Left ventricle myocardium inferior (tissue), 1 donor: ENCODE data around the gene RNF224. TPM values are rescaled to one million over a fixed set of nuclear protein-coding genes. Genes with fewer than 3 reads are reported as not detected.

Experiments used
- DNase-seq: peaks from one replicate; pipeline ENCODE4 v3.0.0-alpha.2; 2020
- H3K27ac ChIP-seq: fragments of 200-600 bp; replicated peaks from 2 replicates; pipeline ENCODE4 v1.8.0; 2021
- H3K27me3 ChIP-seq: fragments of 200-600 bp; 2 replicates; pipeline ENCODE4 v1.8.0; 2021; ENCODE audit warnings: low read depth
- H3K36me3 ChIP-seq: fragments of 200-600 bp; 2 replicates; pipeline ENCODE4 v1.8.0; 2021
- H3K4me1 ChIP-seq: fragments of 200-600 bp; 2 replicates; pipeline ENCODE4 v1.8.0; 2021
- H3K4me3 ChIP-seq: fragments of 200-600 bp; 2 replicates; pipeline ENCODE4 v1.8.0; 2021; ENCODE audit warnings: mild to moderate bottlenecking, moderate library complexity
- H3K9me3 ChIP-seq: fragments of 200-600 bp; replicated peaks from 2 replicates; pipeline ENCODE4 v1.8.0; 2021
- intact Hi-C: fragments of 100-400 bp; cut with micrococcal nuclease; formaldehyde crosslinking; loops from one replicate; pipeline ENCODE4 v1.11.0; 2022
- total RNA-seq: library from RNA; stranded (reverse); fragmentation: NEBNext Ultra II Directional; extraction: Animal tissue kit (Norgen Biotek cat#: 25700); gene quantifications from one replicate; pipeline ENCODE4 v1.2.1, GENCODE V29; 2021
- TF ChIP-seq, protein P1 (sequence below): fragments of 200-600 bp; IDR thresholded peaks from 2 replicates; pipeline ENCODE4 v1.8.0; 2021; ENCODE audit warnings: antibody characterized with exemption, mild to moderate bottlenecking, borderline replicate concordance
- donor health status: DM: no; HTN: yes; CAD: no; lungs with severe emphysema.

Gene RNF224
- total RNA-seq, 1 donor from 2014 or later, result not detected

DNA sequence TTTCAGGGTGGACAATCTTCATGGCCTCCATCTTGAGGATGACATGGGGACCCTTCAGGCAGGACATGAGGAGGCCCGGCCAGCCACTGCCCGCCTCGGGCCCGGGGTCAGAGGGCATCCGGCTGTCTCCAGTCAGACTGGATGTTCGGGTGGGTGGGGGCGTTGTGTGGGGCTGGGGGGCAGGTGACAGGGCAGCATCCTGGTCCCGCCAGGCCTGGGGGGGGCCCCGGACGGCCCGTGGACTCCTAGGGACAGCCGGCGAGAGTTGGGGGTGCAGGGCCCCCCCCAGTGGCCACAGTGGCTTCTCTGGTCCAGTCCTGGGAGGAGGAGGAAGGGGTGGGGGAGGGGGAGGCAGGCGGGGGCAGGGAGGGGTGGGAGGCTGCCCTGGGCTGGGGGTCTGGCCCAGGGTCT is 6.2 kb upstream of the RNF224 start:
- Histone ChIP-seq H3K36me3 (peaks cover 6% of the 10 kb centered on the region), H3K4me3 (peak overlapping the region; percentile 68), H3K9me3 (no peaks in the 10 kb centered on the region), H3K27ac (peak overlapping the region; percentile 84), H3K4me1 (peaks cover 60% of the 10 kb centered on the region), H3K27me3 (no peaks in the 10 kb centered on the region)
- TF ChIP-seq, protein P1, sequence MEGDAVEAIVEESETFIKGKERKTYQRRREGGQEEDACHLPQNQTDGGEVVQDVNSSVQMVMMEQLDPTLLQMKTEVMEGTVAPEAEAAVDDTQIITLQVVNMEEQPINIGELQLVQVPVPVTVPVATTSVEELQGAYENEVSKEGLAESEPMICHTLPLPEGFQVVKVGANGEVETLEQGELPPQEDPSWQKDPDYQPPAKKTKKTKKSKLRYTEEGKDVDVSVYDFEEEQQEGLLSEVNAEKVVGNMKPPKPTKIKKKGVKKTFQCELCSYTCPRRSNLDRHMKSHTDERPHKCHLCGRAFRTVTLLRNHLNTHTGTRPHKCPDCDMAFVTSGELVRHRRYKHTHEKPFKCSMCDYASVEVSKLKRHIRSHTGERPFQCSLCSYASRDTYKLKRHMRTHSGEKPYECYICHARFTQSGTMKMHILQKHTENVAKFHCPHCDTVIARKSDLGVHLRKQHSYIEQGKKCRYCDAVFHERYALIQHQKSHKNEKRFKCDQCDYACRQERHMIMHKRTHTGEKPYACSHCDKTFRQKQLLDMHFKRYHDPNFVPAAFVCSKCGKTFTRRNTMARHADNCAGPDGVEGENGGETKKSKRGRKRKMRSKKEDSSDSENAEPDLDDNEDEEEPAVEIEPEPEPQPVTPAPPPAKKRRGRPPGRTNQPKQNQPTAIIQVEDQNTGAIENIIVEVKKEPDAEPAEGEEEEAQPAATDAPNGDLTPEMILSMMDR, result no peak
- no peak for DNase-seq
- intact Hi-C loops, result no loop called here

DNA sequence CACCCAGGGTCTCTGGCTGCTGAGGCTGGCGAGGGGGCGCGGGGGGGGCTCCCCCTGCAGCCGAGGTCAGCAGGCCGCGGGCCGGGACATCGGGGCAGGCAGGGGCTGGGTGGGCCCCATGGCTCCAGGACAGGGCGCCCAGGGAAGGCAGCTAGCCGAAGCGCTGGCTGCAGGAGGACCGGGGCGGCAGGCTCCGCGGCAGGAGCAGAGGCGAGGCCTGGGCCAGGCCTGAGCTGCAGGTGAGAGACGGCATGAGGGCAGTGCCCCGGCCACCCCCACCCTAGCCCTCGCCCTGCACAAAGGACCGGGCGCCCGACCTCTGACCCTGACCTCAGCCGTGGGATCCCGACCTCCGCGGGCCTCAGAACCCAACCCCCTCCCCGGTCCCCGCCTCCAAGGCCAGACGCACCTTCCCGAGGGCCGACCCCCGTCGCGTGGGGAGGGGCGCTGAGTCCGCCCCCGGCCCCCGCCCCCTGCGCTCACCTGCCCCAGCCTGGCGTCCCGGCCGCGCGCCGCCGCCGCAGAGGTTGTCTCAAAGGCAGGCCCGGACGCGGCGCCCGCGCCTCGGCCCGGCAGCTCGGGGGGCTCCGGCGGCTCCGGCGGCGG is 5.7 kb upstream of the RNF224 start:
- Histone ChIP-seq H3K9me3 (no peaks in the 10 kb centered on the region), H3K27ac (peak overlapping the region; percentile 84), H3K36me3 (peaks cover under 1% of the 10 kb centered on the region), H3K4me3 (peak overlapping the region; percentile 68), H3K27me3 (no peaks in the 10 kb centered on the region), H3K4me1 (peaks cover 59% of the 10 kb centered on the region)
- intact Hi-C loops, result no loop called here
- TF ChIP-seq, protein P1, result no peak
- DNase-seq, result no peak

DNA sequence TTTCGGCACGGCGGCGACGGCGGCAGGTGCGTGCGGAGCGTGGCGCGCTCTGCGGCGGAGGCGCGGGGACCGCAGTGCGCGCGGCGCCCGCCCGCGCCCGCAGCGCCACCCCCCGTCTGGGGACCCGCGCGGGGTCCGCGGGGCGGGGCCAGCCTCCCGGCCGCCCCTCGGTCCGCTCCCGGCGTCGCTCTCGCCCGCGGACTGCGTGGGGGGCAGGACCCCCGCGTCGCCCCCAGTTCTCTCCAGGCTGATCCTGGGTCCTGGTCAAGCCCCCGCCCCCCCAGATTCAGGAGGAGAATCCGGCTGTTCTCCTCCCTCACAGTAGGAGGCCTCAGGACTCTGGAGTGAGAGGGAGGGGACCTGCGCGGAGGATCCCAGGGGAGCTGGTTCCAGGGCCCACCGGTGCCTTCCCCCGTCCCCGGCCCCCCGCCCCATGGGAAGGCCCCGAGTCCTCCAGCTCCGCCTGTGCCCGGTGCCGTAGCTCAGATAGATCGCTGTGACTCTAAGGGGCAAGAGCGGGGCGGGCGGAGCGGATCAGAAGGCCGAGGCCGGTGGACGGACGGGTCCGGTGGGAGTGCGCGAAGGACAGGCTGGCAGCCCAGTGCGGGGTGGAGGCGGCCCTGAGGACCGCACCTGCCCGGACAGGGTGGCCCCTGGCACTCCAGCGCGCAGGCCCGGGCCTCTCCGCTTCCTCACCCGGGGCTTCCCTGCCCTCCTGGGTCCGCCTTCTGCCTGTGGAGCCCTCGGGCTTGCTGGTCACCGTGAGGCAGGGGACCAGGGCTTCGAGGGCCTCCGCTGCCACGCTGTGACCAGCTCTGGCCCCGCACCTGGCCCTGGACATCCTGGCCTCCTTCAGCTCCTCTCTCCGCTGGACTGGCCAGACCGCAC is 4.9 kb upstream of the RNF224 start, which contains the start of gene RNF208:
TSS of gene RNF208 (minus strand) at position 51 of the 888 bp plus-strand sequence. CDS start 1,028 bp downstream, outside the sequence.
- no peak for DNase-seq
- H3K36me3 ChIP-seq, result no peaks in the 10 kb centered on the region
- peaks cover 54% of the 10 kb centered on the region for H3K4me1 ChIP-seq
- intact Hi-C loops, result no loop called here
- no peaks in the 10 kb centered on the region for H3K27me3 ChIP-seq
- peak within 1 kb of the TSS; percentile 91 for H3K4me3 ChIP-seq
- peak within 1 kb of the TSS; percentile 96 for H3K27ac ChIP-seq
- TF ChIP-seq, protein P1, result no peak
- H3K9me3 ChIP-seq, result no peaks in the 10 kb centered on the region

DNA sequence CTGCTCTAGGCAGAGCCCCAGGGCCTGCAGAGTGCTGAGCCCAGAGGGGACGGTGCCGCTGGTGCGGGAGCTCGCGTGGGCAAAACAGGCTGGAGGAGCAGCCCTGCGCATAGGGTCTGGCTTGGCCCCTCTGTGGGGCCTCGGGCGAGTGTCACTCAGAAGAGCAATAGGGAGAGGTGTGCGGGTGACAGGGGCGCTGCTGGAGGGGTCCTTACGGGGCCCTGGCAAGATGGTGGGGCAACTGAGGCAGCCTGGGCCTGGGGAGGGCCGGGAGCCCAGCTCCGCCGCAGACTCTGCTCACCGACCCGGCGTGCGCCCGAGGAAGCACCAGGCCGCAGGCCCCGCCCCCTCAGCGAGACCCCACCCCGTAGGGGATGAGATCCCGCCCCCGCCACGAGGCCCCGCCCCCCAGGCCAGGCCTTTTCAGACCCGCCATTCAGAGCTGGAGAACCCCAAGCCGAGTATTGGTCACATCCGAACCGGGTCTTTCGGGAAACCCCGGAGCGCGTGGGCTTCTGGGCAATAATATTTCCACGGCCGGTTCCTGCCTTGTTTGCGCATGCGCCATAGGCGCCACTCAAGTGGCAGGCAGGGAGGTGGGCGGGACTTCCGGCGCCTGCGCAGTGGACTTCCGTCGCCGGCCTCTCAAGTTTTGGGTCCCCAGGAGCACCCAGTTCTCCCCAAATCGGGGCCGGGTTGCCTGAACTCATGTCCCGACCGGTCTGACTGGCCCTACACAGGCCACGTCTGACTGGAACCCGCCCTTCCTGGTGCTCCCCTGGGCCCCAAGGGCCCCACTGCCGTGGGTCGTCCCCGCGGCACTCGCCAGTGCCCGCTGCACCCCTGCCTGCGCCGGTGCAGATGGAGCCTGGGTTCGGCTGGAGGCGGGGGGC is 4.0 kb upstream of the RNF224 start:
- no peaks in the 10 kb centered on the region for H3K36me3 ChIP-seq
- intact Hi-C loops, result no loop called here

More for the DNA sequence above, 4.0 kb upstream of the RNF224 start:
- TF ChIP-seq, protein P1, result no peak
- H3K4me1 ChIP-seq, result peaks cover 47% of the 10 kb centered on the region
- peaks cover 4% of the 10 kb centered on the region for H3K27me3 ChIP-seq
- H3K27ac ChIP-seq, result peak overlapping the region; percentile 96
- peak; percentile 97 for DNase-seq
- H3K9me3 ChIP-seq, result no peaks in the 10 kb centered on the region
- peak overlapping the region; percentile 91 for H3K4me3 ChIP-seq
